Measurements from ENCODE around the gene CETN1. TPM values are rescaled to one million over a fixed set of nuclear protein-coding genes. Genes with fewer than 3 reads are reported as not detected.

Gene CETN1
- total RNA-seq, 1 experiment from 2014 or later, result not detected

DNA sequence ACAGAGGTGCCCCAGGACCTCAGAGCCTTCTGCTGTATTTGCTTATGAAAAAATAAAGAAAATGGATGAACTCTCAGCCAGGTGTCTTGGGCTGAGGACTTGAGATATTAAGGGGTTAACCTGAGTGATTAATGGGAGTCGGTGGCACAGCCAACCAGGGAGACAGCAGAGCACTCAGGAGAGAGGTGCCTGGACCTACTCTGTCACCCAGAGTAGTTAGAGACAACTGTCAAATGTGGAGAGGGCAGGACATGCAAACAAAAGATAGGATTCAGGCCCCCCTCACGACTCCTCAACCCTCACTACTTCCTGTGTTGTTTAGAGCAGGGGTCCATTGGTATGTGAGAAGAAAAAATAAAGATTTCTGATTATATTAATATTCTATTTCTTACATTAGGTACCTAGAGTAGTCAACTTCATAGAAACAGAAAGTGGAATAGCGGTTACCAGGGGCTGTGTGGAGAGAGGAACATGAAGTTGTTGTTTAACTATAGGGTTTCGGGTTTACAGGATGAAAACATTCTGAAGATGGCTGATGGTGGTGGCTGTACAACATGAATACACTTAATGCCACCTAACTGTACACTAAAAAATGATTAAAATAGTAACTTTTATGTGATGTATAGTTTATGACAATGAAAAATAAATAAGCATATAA is 28.6 kb upstream of the CETN1 start:
- peaks cover 4% of the 10 kb centered on the region for H3K4me1 Mint-ChIP-seq (ENCODE audit: low read depth, unreplicated experiment)
- H3K4me3 ChIP-seq (ENCODE audit: low read depth, low read length), result no peak overlapping the region
- ChIA-PET POLR2A (no interaction called here), CTCF (no interaction called here)
- intact Hi-C loops (cut with micrococcal nuclease; ENCODE audit: unreplicated experiment), result no loop called here
- peaks cover 7% of the 10 kb centered on the region for H3K9me3 Mint-ChIP-seq (ENCODE audit: unreplicated experiment)
- H3K4me3 Mint-ChIP-seq (ENCODE audit: unreplicated experiment), result no peak overlapping the region
- H3K27ac Mint-ChIP-seq (ENCODE audit: unreplicated experiment), result no peak overlapping the region
- H3K27me3 Mint-ChIP-seq (ENCODE audit: insufficient read depth, unreplicated experiment), result no peaks in the 10 kb centered on the region
- H3K36me3 ChIP-seq (ENCODE audit: control insufficient read depth, insufficient read depth, low read length), result no peaks in the 10 kb centered on the region
- H3K27me3 ChIP-seq (replicated peaks; ENCODE audit: control insufficient read depth, insufficient read depth, low read length), result no peaks in the 10 kb centered on the region
- no peak for DNase-seq
- no peaks in the 10 kb centered on the region; the same call in 1 of the 2 replicates for H3K9me3 ChIP-seq
- H3K36me3 Mint-ChIP-seq (ENCODE audit: insufficient read depth, unreplicated experiment), result no peaks in the 10 kb centered on the region
- no peaks in the 10 kb centered on the region for H3K4me1 ChIP-seq
- no TSS peak for BruUV-seq (replicated peaks)
- TF ChIP-seq CTCF (IDR thresholded peaks at IDR 0.05; ENCODE audit: insufficient read depth in 1 of 2, low read depth in 1 of 2, low read length in 1 of 2, severe bottlenecking in 1 of 2, unreplicated experiment in 1 of 2), result no peak

GRCh38 chr18:555705-556457 is 24.3 kb upstream of the CETN1 start:
- Histone ChIP-seq H3K4me1 (no peaks in the 10 kb centered on the region), H3K36me3 (ENCODE audit: control insufficient read depth, insufficient read depth, low read length) (no peaks in the 10 kb centered on the region), H3K27me3 (replicated peaks; ENCODE audit: control insufficient read depth, insufficient read depth, low read length) (no peaks in the 10 kb centered on the region), H3K9me3 (no peaks in the 10 kb centered on the region; the same call in 1 of the 2 replicates), H3K4me3 (ENCODE audit: low read depth, low read length) (no peak overlapping the region)
- Mint-ChIP-seq H3K9me3 (ENCODE audit: unreplicated experiment) (no peaks in the 10 kb centered on the region), H3K4me1 (ENCODE audit: low read depth, unreplicated experiment) (no peaks in the 10 kb centered on the region), H3K27me3 (ENCODE audit: insufficient read depth, unreplicated experiment) (no peaks in the 10 kb centered on the region), H3K27ac (ENCODE audit: unreplicated experiment) (no peak overlapping the region), H3K4me3 (ENCODE audit: unreplicated experiment) (no peak overlapping the region), H3K36me3 (ENCODE audit: insufficient read depth, unreplicated experiment) (no peaks in the 10 kb centered on the region)
- intact Hi-C loops (cut with micrococcal nuclease; ENCODE audit: unreplicated experiment), result no loop called here
- BruUV-seq (replicated peaks), result no TSS peak
- DNase-seq, result no peak
- TF ChIP-seq CTCF (IDR thresholded peaks at IDR 0.05; ENCODE audit: insufficient read depth in 1 of 2, low read depth in 1 of 2, low read length in 1 of 2, severe bottlenecking in 1 of 2, unreplicated experiment in 1 of 2), result no peak
- POLR2A ChIA-PET, result no interaction called here
- CTCF ChIA-PET, result no interaction called here

DNA sequence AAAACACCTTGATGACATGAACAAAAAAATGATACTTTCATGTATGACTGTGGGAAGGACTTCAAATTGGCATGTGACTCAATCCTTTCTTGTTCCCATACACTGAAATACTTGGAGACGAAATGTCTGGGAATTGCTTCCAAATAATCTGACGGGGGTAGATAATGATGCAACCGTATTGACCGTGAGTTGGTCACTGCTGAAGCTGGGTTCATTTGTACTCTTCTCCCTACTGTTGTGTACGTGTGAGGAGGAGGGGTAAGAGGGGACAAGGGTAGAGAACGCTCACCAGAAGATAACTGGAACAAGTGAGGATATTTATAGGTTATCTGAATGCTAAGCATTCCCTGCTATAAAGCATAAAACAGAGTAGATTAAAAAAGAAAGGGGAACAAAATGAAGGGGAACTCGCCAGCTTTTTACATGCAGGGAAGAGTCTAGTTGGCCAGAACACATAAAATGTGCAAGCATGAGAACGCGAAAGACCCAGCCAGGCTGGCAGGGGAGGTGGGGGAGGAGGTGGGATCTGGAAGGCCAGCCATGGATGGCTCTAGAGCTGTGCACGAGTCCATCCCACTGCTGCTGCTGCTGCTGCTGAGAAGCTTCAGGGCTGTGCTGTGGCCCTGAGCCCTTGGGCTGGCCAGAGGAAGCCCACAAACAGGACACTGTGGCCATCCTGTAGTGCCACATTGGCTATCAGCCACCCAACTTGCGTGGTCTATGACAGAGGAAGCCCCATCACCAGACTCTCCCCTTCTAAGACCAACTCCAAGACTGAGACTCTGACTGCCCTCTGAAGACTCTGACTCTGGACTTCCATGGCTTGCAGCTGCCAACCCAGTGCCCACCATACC is 15.2 kb upstream of the CETN1 start:
- no peak for TF ChIP-seq CTCF (IDR thresholded peaks at IDR 0.05; ENCODE audit: insufficient read depth in 1 of 2, low read depth in 1 of 2, low read length in 1 of 2, severe bottlenecking in 1 of 2, unreplicated experiment in 1 of 2)
- intact Hi-C loops (cut with micrococcal nuclease; ENCODE audit: unreplicated experiment), result no loop called here
- Histone ChIP-seq H3K27me3 (replicated peaks; ENCODE audit: control insufficient read depth, insufficient read depth, low read length) (no peaks in the 10 kb centered on the region), H3K4me3 (ENCODE audit: low read depth, low read length) (no peak overlapping the region), H3K36me3 (ENCODE audit: control insufficient read depth, insufficient read depth, low read length) (no peaks in the 10 kb centered on the region), H3K4me1 (peaks cover 9% of the 10 kb centered on the region; the same call in 1 of the 2 replicates), H3K9me3 (no peaks in the 10 kb centered on the region)
- ChIA-PET POLR2A (interaction anchor here (0.5 kb wide), 1 partner anchor 55 kb away, joined by 3 read pairs; no protein-coding TSS in a partner anchor), CTCF (interaction anchor here (1.0 kb wide), 1 partner anchor 11 kb away, joined by 3 read pairs; no protein-coding TSS in a partner anchor)
- Mint-ChIP-seq H3K36me3 (ENCODE audit: insufficient read depth, unreplicated experiment) (no peaks in the 10 kb centered on the region), H3K27me3 (ENCODE audit: insufficient read depth, unreplicated experiment) (no peaks in the 10 kb centered on the region), H3K27ac (ENCODE audit: unreplicated experiment) (no peak overlapping the region), H3K4me1 (ENCODE audit: low read depth, unreplicated experiment) (no peaks in the 10 kb centered on the region), H3K4me3 (ENCODE audit: unreplicated experiment) (no peak overlapping the region), H3K9me3 (ENCODE audit: unreplicated experiment) (no peaks in the 10 kb centered on the region)
- DNase-seq, result no peak
- BruUV-seq (replicated peaks), result no TSS peak

All from Caco-2 (cell line).